C4-2B (cell line): Measurements from ENCODE around the gene GSS.

Experiments
- CTCF ChIP-seq: fragments of 450-650 bp; conservative IDR thresholded peaks from 2 replicates; pipeline ENCODE4 v1.5.1; 2017; ENCODE audit warnings: mild to moderate bottlenecking
- ZFX ChIP-seq: fragments of 450-650 bp; IDR thresholded peaks from 2 replicates; pipeline ENCODE4 v1.6.1; 2017

- TF ChIP-seq CTCF (no peak), ZFX (no peak)
Measured at GRCh38 chr20:34896086-34896621, 59.5 kb downstream of the GSS start.
